Middle frontal gyrus (tissue), 1 donor: ENCODE data around the gene ARL14.

Experiments
- DNase-seq: peaks from one replicate; pipeline ENCODE4 v3.0.0-alpha.2; 2015; ENCODE audit warnings: low spot score; ENCODE audit errors: extremely low spot score

The ARL14 gene

DNA sequence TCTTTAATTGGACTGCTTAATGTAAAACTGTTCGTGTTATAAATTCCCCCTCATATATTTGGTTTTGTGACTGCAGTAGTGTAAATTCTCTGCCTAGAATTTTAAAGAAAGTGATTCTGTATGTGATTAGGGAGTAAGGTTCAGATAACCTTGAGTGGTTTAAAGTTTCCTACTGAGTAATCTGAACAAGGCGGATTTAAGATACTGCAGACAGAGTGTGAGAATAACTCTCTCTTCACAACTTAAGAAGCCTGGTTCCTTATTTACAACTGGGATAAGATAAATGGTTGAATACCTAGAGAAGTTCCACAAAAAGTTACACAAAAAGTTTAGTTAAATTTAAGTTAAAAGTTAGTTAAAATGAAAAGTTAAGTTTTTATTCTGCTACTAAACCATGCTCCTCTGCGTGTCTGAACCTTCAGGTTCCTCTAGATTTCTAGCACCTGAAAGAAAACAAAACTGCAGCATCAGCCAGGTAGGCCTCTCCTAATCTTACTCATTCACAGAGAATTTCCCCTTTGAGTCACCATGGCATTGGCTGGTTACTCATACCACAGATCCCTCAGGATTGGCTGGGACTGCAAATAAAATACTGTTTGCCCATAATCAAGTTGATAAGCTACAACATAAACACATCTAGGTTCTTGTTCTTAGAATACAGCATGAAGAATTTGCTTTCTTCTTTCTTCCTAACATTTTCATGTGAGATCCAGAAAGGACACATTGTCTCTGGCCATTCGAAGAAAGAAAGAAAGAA, at the start of gene ARL14:
ARL14 (plus strand) TSS at position 614 of the 757 bp plus-strand sequence. CDS start 187 bp downstream, outside the sequence.
- no peak for DNase-seq

GRCh38 chr3:160629491-160629890, 47.5 kb upstream of the ARL14 start:
- DNase-seq: no peak

DNA sequence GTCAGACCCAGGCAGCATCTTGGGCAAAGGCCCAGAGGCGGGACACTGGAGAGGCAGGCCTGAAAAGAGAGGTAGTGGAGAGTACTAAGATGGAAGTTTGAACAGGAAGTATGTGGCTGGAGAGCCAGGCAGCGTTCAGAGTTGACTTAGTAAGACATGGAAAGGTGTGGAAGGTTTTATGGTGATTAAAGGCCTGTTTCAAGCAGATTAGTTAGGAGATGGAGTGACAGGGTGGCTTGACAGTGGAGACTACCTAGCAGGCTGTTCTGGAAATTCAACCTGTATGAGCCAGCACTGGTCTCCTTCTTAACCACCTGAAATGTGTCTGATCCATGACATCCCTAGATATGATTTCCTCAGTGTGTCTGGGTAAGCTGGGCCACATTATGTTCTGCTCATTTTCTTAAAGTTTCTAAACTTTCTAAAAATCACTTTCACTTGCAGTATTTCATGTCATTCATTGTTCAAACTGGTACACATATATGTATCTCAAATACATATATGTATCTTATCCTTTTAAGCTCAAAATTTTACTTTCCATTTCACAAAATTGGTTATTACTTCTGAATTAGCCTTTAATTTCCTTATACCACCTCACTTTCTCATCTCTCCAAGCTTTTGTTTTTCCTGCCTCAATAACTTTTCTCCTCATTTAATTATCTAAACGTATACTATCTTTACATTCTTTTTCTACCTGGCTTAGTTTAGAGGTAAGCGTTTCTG, 43.4 kb upstream of the ARL14 start:
- DNase-seq: no peak

- no peak for DNase-seq
These were observed 41.7 kb upstream of the ARL14 start for GRCh38 chr3:160635213-160635612.

GRCh38 chr3:160637086-160637485, 39.9 kb upstream of the ARL14 start:
- DNase-seq: no peak

GRCh38 chr3:160638184-160638583, 38.8 kb upstream of the ARL14 start:
- no peak for DNase-seq

DNA sequence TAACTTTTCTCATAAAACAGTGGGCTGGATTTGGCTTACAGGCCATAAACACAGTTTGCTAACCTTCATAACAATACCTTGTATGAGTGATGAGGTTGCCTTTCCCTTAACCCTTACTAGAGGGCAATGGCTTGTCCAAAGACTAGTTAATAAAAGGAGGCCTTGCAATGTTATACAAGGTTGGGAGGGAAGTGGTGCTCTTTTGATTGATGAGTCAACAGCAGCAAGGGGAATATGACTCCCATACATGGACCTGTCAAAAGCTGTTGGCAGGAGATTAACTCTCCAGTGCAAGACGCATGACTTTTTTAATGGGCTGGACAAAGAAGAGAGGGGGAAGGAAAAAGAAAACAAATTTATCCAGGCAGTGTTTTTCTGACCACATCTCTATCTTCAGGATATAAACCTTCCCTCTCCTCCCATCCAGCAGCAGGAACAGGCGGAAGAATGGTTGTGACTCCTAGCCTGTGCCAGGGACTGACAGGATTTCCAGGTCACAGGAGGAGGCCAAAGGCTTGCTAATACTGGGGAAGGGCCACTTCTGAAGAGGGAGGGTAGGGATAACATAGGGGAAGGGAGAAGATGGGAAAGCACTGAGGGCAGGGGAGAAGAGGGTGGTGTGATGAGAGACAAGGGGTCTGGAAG, 35.2 kb upstream of the ARL14 start:
- DNase-seq: no peak

GRCh38 chr3:160643994-160644393, 33.0 kb upstream of the ARL14 start:
- DNase-seq: no peak

DNA sequence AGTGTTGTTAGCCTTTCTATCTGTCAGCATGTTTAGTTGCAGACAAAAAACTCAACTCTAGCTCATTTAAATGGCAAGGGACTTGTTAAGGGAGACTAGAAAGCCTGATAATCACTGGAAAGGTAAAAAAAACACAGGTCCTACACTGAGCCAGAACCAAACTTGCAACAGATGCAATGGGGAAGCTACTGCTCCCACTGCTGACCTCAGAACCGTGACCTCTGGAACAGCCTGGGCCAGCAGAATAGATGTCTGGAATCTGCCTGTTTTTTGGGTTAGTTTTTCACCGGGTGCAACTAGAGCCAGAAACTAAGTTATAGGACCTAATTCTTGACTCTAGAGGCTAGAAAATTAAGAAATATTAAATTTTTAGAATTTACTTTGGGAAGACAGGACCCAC, 32.5 kb upstream of the ARL14 start:
- no peak for DNase-seq

DNA sequence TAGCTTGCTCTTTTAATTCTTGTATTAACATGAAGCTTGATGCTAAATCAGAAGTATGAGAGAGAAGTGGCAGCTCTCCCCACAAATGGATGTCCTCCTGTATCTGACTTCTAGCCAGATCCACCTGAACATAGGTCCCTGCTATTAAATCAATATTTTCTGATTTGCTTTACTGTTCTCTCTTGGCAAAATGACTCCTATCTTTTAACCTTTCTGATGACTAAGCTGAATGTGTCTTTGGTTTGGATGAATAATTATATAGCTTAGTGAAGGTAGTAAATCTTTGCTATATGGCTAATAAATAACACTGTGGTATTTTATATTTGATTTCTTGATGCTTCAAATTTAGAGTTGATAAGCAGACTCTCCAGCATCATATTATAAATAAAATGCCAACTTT, 28.3 kb upstream of the ARL14 start:
- no peak for DNase-seq

GRCh38 chr3:160649596-160649995, 27.4 kb upstream of the ARL14 start:
- no peak for DNase-seq

GRCh38 chr3:160653512-160653911, 23.4 kb upstream of the ARL14 start:
- DNase-seq: no peak

DNA sequence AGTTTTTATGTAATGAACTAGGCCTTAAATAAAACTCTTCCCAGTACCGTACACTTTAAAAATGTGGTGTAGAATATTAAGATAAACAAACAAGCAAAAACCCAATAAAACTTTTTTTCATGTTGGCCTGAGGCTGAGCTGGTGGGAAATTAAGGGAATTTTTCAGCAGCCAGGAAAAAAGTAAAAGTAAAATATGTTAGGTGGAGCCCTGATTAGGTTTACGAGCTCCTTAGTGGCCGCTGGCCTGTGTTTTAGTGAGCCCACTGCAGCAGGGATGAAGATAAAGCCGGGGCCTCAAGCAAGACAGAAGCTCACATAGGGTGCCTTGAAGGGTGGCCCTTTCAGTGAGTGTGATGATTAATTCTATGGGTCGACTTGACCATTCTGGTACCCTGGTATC, 16.1 kb upstream of the ARL14 start:
- DNase-seq: no peak

DNA sequence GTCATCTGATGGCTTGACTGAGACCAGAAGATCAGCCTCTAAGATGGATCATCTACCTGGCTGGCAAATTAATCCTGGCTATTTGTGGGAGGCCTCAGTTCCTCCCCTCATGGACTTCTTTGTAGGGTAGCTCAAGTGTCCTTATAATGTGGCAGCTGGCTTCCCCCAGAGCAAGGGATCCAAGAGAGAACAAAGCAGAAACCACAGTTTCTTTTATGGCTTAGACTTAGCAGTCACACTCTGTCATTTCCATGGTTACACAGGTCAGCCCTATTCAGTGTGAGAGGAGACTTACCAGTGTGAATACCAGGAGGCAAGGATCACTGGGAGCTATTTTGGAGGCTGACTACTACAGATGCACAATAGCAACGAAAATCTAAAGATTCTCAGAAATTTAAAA, 15.3 kb upstream of the ARL14 start:
- DNase-seq: no peak

- no peak for DNase-seq
These were observed 11.7 kb upstream of the ARL14 start for GRCh38 chr3:160665231-160665630.

DNA sequence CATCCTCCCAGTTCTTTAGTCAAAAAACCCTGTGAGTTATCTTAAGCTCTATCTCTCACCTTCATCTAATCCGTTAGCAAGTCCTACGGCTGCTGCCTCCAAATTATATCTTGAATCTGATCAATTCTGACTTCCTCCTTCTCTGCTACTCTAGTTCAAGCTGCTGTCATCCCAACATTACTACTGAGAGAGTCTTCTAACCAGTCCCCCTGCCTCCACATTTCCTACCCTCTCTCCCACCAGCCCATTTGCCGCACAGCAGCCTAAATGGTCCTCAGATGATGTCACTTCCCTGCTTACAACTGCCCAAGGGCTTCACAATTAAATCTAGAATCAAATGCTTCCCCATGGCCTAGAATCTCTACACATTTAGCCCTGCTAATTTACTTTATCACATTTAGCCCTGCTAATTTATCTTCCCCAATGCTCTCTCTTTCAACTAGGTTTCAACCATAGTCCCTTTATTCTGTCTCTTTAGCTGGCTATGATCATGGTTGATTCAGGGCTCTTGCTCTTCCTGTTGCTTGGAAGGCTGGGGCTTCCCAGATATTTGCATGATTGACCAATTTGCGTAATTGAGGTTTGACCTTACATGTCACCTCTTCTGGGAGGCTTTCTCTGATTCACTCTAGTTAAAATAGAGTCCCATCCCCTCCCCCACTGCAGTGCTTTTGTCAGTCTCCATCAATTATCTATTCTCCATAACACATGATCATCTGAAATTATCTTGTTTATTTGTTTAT, 11.0 kb upstream of the ARL14 start:
- DNase-seq: no peak

DNA sequence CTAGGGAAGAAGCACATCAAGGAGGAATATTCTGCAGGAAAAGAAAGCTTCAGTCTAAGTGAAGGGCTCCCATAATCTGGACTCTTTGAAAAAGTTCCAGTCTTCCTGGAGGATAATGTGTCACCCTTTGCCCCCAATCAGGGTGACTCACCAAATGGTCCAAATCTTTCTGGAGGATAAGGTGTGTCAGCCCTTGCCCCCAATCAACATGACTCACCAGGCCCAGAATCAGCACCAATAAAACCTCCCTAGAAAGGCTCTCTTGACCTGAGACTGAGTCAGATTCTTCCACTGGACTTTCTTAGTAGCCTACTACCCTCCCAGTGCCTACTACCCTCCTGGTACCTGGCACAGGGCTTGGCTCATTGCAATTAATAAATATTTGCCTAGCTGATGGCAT, 9.5 kb upstream of the ARL14 start:
- no peak for DNase-seq

DNA sequence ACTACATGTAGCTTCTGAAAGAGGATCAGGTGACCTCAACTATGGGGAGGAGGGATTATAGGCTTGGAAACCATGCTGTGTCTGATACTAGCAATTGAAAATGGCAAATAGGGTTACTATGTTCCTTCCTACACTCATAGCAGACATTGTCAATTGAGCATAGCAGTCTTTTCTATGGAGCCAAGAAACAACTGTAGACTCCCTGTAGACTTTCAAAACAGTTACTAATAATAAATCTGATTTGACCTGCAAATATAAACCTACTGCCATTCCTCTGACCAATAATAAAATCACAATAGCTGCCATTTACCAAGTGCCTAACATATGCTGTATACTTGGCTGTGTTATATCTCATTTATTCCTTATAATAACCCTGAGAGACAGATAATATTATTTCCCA, 8.5 kb upstream of the ARL14 start:
- DNase-seq: no peak

- no peak for DNase-seq
These were observed 5.7 kb upstream of the ARL14 start for GRCh38 chr3:160671231-160671630.

GRCh38 chr3:160671995-160672394, 5.0 kb upstream of the ARL14 start:
- no peak for DNase-seq

GRCh38 chr3:160673188-160673587, 3.8 kb upstream of the ARL14 start:
- no peak for DNase-seq
